VCaP (cell line): ENCODE data around the gene AMBP.

Experiments
- H3K27ac ChIP-seq: fragments of 450-650 bp; 2 replicates; pipeline ENCODE4 v1.5.1; 2017
- CTCF ChIP-seq: fragments of 450-650 bp; conservative IDR thresholded peaks from 2 replicates; pipeline ENCODE4 v1.5.1; 2017; ENCODE audit warnings: mild to moderate bottlenecking, moderate library complexity

AMBP gene

GRCh38 chr9:114122136-114123027 lies 44.3 kb upstream of the AMBP start:
- peak overlapping the region; percentile 86; the same call in 1 of the 2 replicates for H3K27ac ChIP-seq
- no peak for TF ChIP-seq CTCF

GRCh38 chr9:114121227-114122135 lies 43.4 kb upstream of the AMBP start:
- H3K27ac ChIP-seq = peak overlapping the region; percentile 86
- TF ChIP-seq CTCF = no peak

GRCh38 chr9:114120192-114121014 lies 42.3 kb upstream of the AMBP start:
- TF ChIP-seq CTCF = no peak
- peak overlapping the region; percentile 86 for H3K27ac ChIP-seq

- TF ChIP-seq CTCF = no peak
Observed at GRCh38 chr9:114119242-114120191, 41.4 kb upstream of the AMBP start.

GRCh38 chr9:114117996-114118830 lies 40.1 kb upstream of the AMBP start:
- no peak for TF ChIP-seq CTCF
- H3K27ac ChIP-seq = peak overlapping the region; percentile 86

More at GRCh38 chr9:114119242-114120191, 41.4 kb upstream of the AMBP start:
- H3K27ac ChIP-seq = peak overlapping the region; percentile 86

GRCh38 chr9:114117614-114117995 lies 39.5 kb upstream of the AMBP start:
- TF ChIP-seq CTCF = no peak
- peak overlapping the region; percentile 86 for H3K27ac ChIP-seq
